GM12874 (cell line): ENCODE measurements around the gene PATJ.

Experiments
- CTCF ChIP-seq: IDR thresholded peaks from 2 replicates; pipeline ENCODE4 v1.5.1; 2011; ENCODE audit warnings: low read depth, mild to moderate bottlenecking, control low read depth, low read length, moderate library complexity; ENCODE audit not compliant: insufficient read depth

The PATJ gene

GRCh38 chr1:62006690-62007089 lies 264.4 kb downstream of the PATJ start:
- no peak for TF ChIP-seq CTCF

GRCh38 chr1:62011006-62011405 lies 268.7 kb downstream of the PATJ start:
- no peak for TF ChIP-seq CTCF

DNA sequence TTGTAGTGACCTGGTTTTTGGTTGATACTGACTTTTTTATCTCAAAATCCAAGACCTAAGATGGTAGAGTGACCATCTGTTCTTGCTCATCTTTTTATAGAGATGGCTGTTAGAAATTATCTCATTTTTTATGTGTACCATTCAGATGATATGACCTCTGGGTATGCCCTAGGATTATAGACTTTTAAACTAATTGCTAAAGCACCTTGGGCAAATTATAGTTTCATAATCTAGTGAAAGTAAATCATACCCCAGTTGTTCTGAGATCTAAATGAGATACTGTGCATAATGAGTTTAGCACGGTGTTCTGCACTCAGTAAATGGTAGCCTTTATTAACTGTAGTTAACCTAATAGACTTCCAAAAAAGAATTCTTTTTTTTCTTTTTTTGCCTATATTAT lies 269.8 kb downstream of the PATJ start:
- no peak for TF ChIP-seq CTCF

- no peak for TF ChIP-seq CTCF
Observed at GRCh38 chr1:62012836-62013235, 270.6 kb downstream of the PATJ start.

DNA sequence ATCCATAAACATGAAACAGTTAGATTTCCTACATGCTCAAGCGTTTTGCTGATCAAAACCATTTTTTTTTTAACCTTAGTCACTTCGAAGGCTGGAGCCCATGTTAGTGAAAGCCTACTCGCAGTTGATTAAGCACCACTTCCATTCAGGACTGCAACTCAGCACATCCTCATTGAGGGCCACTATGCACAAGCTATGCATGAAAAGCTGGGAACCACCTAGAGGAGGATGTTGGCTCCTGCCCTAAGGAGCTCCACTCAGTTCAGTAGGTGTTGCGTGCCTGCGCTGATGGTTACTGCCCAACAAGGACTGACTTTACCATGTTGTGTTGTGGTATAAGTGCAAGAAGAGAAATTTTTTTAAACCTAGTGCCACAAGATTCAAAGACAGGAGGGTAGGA lies 271.0 kb downstream of the PATJ start:
- TF ChIP-seq CTCF: no peak

DNA sequence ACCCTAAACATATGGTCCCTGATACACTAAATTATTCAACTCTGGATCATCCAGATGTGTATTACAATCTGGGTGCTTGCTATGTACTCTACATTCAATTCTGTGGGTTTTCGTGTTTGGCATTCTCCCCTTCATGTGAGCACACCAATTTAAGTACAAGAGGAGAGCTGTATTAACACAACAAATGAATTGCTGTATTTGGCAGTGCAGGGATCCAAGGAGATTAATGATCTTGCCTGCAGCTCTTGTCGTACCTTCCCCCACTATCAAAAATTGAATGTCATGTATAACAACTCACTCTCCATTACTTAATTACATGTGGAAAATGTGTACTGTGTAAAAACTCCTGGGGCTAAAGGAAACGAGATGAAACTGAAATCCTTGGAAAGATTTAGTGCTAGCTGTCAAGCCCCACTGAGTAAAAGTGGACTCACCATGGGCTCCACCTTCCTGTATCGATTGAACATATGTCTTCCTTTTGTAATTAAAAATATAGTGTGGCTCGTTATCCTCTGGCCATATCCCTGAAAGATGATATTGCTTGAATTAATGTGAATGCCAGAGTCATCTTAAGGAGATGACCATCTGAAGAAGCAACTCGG lies 280.2 kb downstream of the PATJ start:
- no peak for TF ChIP-seq CTCF

- TF ChIP-seq CTCF: no peak
Observed at GRCh38 chr1:62024690-62025089, 282.4 kb downstream of the PATJ start.
